ENCODE results near the gene B4GALNT3. TPM values are rescaled to one million over a fixed set of nuclear protein-coding genes. Genes with fewer than 3 reads are reported as not detected.

Gene B4GALNT3
- total and polyA plus RNA-seq, 2 of the 13 experiments (the other 11 are each of a cell fraction or from before 2014, with no cell fraction given) = 3.2 to 4.4 TPM

- no peak for TF ChIP-seq ZFAT (CRISPR knock-in tag; conservative IDR thresholded peaks at IDR 0.05)
- no peak for TF ChIP-seq MTERF4 (CRISPR knock-in tag; IDR thresholded peaks at IDR 0.05)
- no peak for TF ChIP-seq CCAR2 (optimal IDR thresholded peaks at IDR 0.05; ENCODE audit: low read depth, low read length)
- TF ChIP-seq HBP1 (CRISPR knock-in tag; IDR thresholded peaks at IDR 0.05; ENCODE audit: low read depth) = no peak
- TF ChIP-seq ZNF274 (CRISPR knock-in tag; IDR thresholded peaks at IDR 0.05) = no peak
- TF ChIP-seq ESRRA (CRISPR knock-in tag; IDR thresholded peaks at IDR 0.05; ENCODE audit: low read depth) = no peak
- TF ChIP-seq ZNF34 (CRISPR knock-in tag; IDR thresholded peaks at IDR 0.05; ENCODE audit: borderline replicate concordance) = no peak
- TF ChIP-seq NPAS2 (CRISPR knock-in tag; IDR thresholded peaks at IDR 0.05; ENCODE audit: borderline replicate concordance) = no peak
These were observed 21.4 kb downstream of the B4GALNT3 start (continued) for GRCh38 chr12:480831-481816.

GRCh38 chr12:482061-482460, 22.3 kb downstream of the B4GALNT3 start:
- no peak overlapping the region for H3K4me3 ChIP-seq (replicated peaks in 1 of 3; ENCODE audit: insufficient read depth in 1 of 3, low read depth in 2 of 3, low read length in 3 of 3)
- H3K27ac ChIP-seq (ENCODE audit: extremely low read length, insufficient read depth, low read length) = no peak overlapping the region
- no peak overlapping the region for H2AFZ ChIP-seq (ENCODE audit: low read length)
- BruUV-seq (replicated peaks) = no TSS peak
- intact Hi-C loops (cut with micrococcal nuclease; ENCODE audit: unreplicated experiment) (no loop called here), in situ Hi-C loops (cut with HindIII; ENCODE audit: extremely low pct_ligation_motif_present, low pct_unique_long_range_greater_than_20kb) (no loop called here)
- H3K36me3 ChIP-seq (replicated peaks in 1 of 2; ENCODE audit: control insufficient read depth in 1 of 2, insufficient read depth in 2 of 2, low read length in 2 of 2) = no peaks in the 10 kb centered on the region
- no peak overlapping the region for H3K9ac ChIP-seq (ENCODE audit: insufficient read depth, low read depth, low read length)
- H3K79me2 ChIP-seq (ENCODE audit: insufficient read depth, low read length) = no peaks in the 10 kb centered on the region
- FAIRE-seq (no peak), ATAC-seq (no peak), DNase-seq (ENCODE audit: low spot score) (no peak)
- CTCF ChIA-PET (ENCODE audit: low intra/inter-chr PET ratio, low total read pairs) = interaction anchor here (0.7 kb wide), 1 partner anchor 29 kb away, joined by 3 read pairs; no protein-coding TSS in a partner anchor
- POLR2A ChIA-PET = no interaction called here
- H3K27me3 ChIP-seq (ENCODE audit: control insufficient read depth in 1 of 2, insufficient read depth in 2 of 2, low read length in 2 of 2) = no peaks in the 10 kb centered on the region
- H3K4me1 ChIP-seq (ENCODE audit: insufficient read depth, low read length) = peaks cover 14% of the 10 kb centered on the region
- no peak overlapping the region for H3K4me2 ChIP-seq (ENCODE audit: low read depth, low read length)
- H3K9me3 ChIP-seq (ENCODE audit: low read length) = no peaks in the 10 kb centered on the region
- no peaks in the 10 kb centered on the region for H4K20me1 ChIP-seq (ENCODE audit: insufficient read depth, low read length)
- 95% methylated on average over 3 of the region's 3 CpGs for WGBS (ENCODE audit: low lambda C conversion rate)
- TF ChIP-seq DBP (CRISPR knock-in tag; IDR thresholded peaks at IDR 0.05; ENCODE audit: not compliant biosample characterization) (no peak), GMEB1 (CRISPR knock-in tag; IDR thresholded peaks at IDR 0.05; ENCODE audit: borderline replicate concordance) (no peak), TARDBP (CRISPR knock-in tag; IDR thresholded peaks at IDR 0.05) (no peak), ZNF879 (CRISPR knock-in tag; IDR thresholded peaks at IDR 0.05) (no peak)
